ENCODE measurements around the gene SLC17A3. TPM values are rescaled to one million over a fixed set of nuclear protein-coding genes. Genes with fewer than 3 reads are reported as not detected.

The SLC17A3 gene
- total RNA-seq, 1 donor = not detected

- Histone ChIP-seq H2AFZ (ENCODE audit: low read length) (no peak overlapping the region), H3K4me1 (ENCODE audit: insufficient read depth, low read length) (no peaks in the 10 kb centered on the region), H3K36me3 (ENCODE audit: insufficient read depth, low read length) (no peaks in the 10 kb centered on the region), H3K27me3 (ENCODE audit: insufficient read depth, low read length) (no peaks in the 10 kb centered on the region), H3K9me3 (ENCODE audit: low read depth, low read length) (no peaks in the 10 kb centered on the region), H4K20me1 (ENCODE audit: insufficient read depth, low read length) (no peaks in the 10 kb centered on the region), H3K4me3 (ENCODE audit: insufficient read depth, low read length) (no peak overlapping the region), H3K27ac (ENCODE audit: low read depth, low read length) (no peak overlapping the region), H3K79me2 (ENCODE audit: insufficient read depth, low read length) (no peaks in the 10 kb centered on the region), H3K4me2 (ENCODE audit: insufficient read depth, low read length) (no peak overlapping the region)
- no peak for TF ChIP-seq CTCF (IDR thresholded peaks at IDR 0.05; ENCODE audit: extremely low read depth, low read depth, low read length)
- DNase-seq (ENCODE audit: insufficient read length, low spot score, missing footprints) = no peak
These were observed 11.8 kb downstream of the SLC17A3 start for GRCh38 chr6:25862199-25862598.

- Histone ChIP-seq H4K20me1 (ENCODE audit: insufficient read depth, low read length) (no peaks in the 10 kb centered on the region), H3K4me1 (ENCODE audit: insufficient read depth, low read length) (no peaks in the 10 kb centered on the region), H3K4me2 (ENCODE audit: insufficient read depth, low read length) (no peak overlapping the region), H3K9me3 (ENCODE audit: low read depth, low read length) (no peaks in the 10 kb centered on the region), H3K36me3 (ENCODE audit: insufficient read depth, low read length) (no peaks in the 10 kb centered on the region), H3K4me3 (ENCODE audit: insufficient read depth, low read length) (no peak overlapping the region), H3K27me3 (ENCODE audit: insufficient read depth, low read length) (no peaks in the 10 kb centered on the region), H2AFZ (ENCODE audit: low read length) (no peak overlapping the region), H3K79me2 (ENCODE audit: insufficient read depth, low read length) (no peaks in the 10 kb centered on the region), H3K27ac (ENCODE audit: low read depth, low read length) (no peak overlapping the region)
- TF ChIP-seq CTCF (IDR thresholded peaks at IDR 0.05; ENCODE audit: extremely low read depth, low read depth, low read length) = no peak
- no peak for DNase-seq (ENCODE audit: insufficient read length, low spot score, missing footprints)
These were observed 21.3 kb downstream of the SLC17A3 start for GRCh38 chr6:25852756-25853155.

- Histone ChIP-seq H3K4me1 (ENCODE audit: insufficient read depth, low read length) (no peaks in the 10 kb centered on the region), H3K27ac (ENCODE audit: low read depth, low read length) (no peak overlapping the region), H4K20me1 (ENCODE audit: insufficient read depth, low read length) (no peaks in the 10 kb centered on the region), H2AFZ (ENCODE audit: low read length) (no peak overlapping the region), H3K4me3 (ENCODE audit: insufficient read depth, low read length) (no peak overlapping the region), H3K27me3 (ENCODE audit: insufficient read depth, low read length) (no peaks in the 10 kb centered on the region), H3K4me2 (ENCODE audit: insufficient read depth, low read length) (no peak overlapping the region), H3K9me3 (ENCODE audit: low read depth, low read length) (no peaks in the 10 kb centered on the region), H3K79me2 (ENCODE audit: insufficient read depth, low read length) (no peaks in the 10 kb centered on the region), H3K36me3 (ENCODE audit: insufficient read depth, low read length) (no peaks in the 10 kb centered on the region)
- no peak for TF ChIP-seq CTCF (IDR thresholded peaks at IDR 0.05; ENCODE audit: extremely low read depth, low read depth, low read length)
- no peak for DNase-seq (ENCODE audit: insufficient read length, low spot score, missing footprints)
These were observed 22.1 kb downstream of the SLC17A3 start for GRCh38 chr6:25851961-25852360.

GRCh38 chr6:25844518-25844917, 29.5 kb downstream of the SLC17A3 start:
- Histone ChIP-seq H4K20me1 (ENCODE audit: insufficient read depth, low read length) (no peaks in the 10 kb centered on the region), H3K36me3 (ENCODE audit: insufficient read depth, low read length) (no peaks in the 10 kb centered on the region), H3K27ac (ENCODE audit: low read depth, low read length) (no peak overlapping the region), H3K27me3 (ENCODE audit: insufficient read depth, low read length) (no peaks in the 10 kb centered on the region), H3K4me3 (ENCODE audit: insufficient read depth, low read length) (no peak overlapping the region), H3K9me3 (ENCODE audit: low read depth, low read length) (no peaks in the 10 kb centered on the region), H3K4me2 (ENCODE audit: insufficient read depth, low read length) (no peak overlapping the region), H2AFZ (ENCODE audit: low read length) (no peak overlapping the region), H3K4me1 (ENCODE audit: insufficient read depth, low read length) (no peaks in the 10 kb centered on the region), H3K79me2 (ENCODE audit: insufficient read depth, low read length) (no peaks in the 10 kb centered on the region)
- DNase-seq (ENCODE audit: insufficient read length, low spot score, missing footprints) = no peak
- TF ChIP-seq CTCF (IDR thresholded peaks at IDR 0.05; ENCODE audit: extremely low read depth, low read depth, low read length) = no peak
